HEK293T (cell line): ENCODE measurements around the gene TRMT2A.

Experiments used
- CTCF ChIA-PET: fragments of 350-600 bp; formaldehyde crosslinking; extraction: SDS; loops from one replicate; lab custom pipeline; 2021; ENCODE audit warnings: antibody characterized with exemption, inconsistent platforms; lab: Yijun Ruan, JAX
- POLR2A ChIA-PET: fragments of 350-600 bp; formaldehyde crosslinking; extraction: SDS; loops from one replicate; lab custom pipeline; 2020; ENCODE audit warnings: antibody characterized with exemption, inconsistent platforms; lab: Yijun Ruan, JAX
- DNase-seq: peaks from one replicate; pipeline ENCODE4 v3.0.0; 2012; ENCODE audit warnings: mixed read lengths; ENCODE audit errors: extremely low spot score
- ARNT ChIP-seq: fragments of 450-650 bp; IDR thresholded peaks from 2 replicates; pipeline ENCODE4 v1.6.1; 2017; ENCODE audit warnings: mild to moderate bottlenecking
- BHLHE40 ChIP-seq: fragments of 450-650 bp; IDR thresholded peaks from 2 replicates; pipeline ENCODE4 v1.6.1; 2016; ENCODE audit warnings: mild to moderate bottlenecking, moderate library complexity, borderline replicate concordance
- CTBP1 ChIP-seq: fragments of 450-650 bp; IDR thresholded peaks from 2 replicates; pipeline ENCODE4 v1.6.1; 2016; ENCODE audit warnings: borderline replicate concordance
- ELF4 ChIP-seq: fragments of 450-650 bp; IDR thresholded peaks from 2 replicates; pipeline ENCODE4 v1.6.1; 2017; ENCODE audit warnings: antibody characterized with exemption
- FOXA1 ChIP-seq: fragments of 450-650 bp; IDR thresholded peaks from 2 replicates; pipeline ENCODE4 v1.6.1; 2016; ENCODE audit warnings: mild to moderate bottlenecking
- FOXK2 ChIP-seq: fragments of 450-650 bp; IDR thresholded peaks from 2 replicates; pipeline ENCODE4 v1.6.1; 2016; ENCODE audit warnings: mild to moderate bottlenecking
- FOXM1 ChIP-seq: fragments of 450-650 bp; IDR thresholded peaks from 2 replicates; pipeline ENCODE4 v1.6.1; 2017; ENCODE audit warnings: mild to moderate bottlenecking, borderline replicate concordance
- HDGF ChIP-seq: fragments of 450-650 bp; IDR thresholded peaks from 2 replicates; pipeline ENCODE4 v1.6.1; 2017; ENCODE audit warnings: antibody characterized with exemption, borderline replicate concordance
- L3MBTL2 ChIP-seq: fragments of 450-650 bp; conservative IDR thresholded peaks from 2 replicates; pipeline ENCODE4 v1.6.1; 2016; ENCODE audit warnings: mild to moderate bottlenecking
- LEF1 ChIP-seq: fragments of 450-650 bp; IDR thresholded peaks from 2 replicates; pipeline ENCODE4 v1.6.1; 2017; ENCODE audit warnings: mild to moderate bottlenecking, borderline replicate concordance
- NFRKB ChIP-seq: fragments of 450-650 bp; IDR thresholded peaks from 2 replicates; pipeline ENCODE4 v1.6.1; 2016; ENCODE audit warnings: mild to moderate bottlenecking, moderate library complexity
- SP1 ChIP-seq: fragments of 450-650 bp; IDR thresholded peaks from 2 replicates; pipeline ENCODE4 v1.6.1; 2017
- SUZ12 ChIP-seq: fragments of 450-650 bp; IDR thresholded peaks from 2 replicates; pipeline ENCODE4 v1.6.1; 2016; ENCODE audit warnings: mild to moderate bottlenecking
- TARDBP ChIP-seq: fragments of 450-650 bp; IDR thresholded peaks from 2 replicates; pipeline ENCODE4 v1.6.1; 2016
- ZNF384 ChIP-seq: fragments of 450-650 bp; IDR thresholded peaks from 2 replicates; pipeline ENCODE4 v1.6.1; 2016
- TF ChIP-seq, protein P1 (sequence below): fragments of 450-650 bp; IDR thresholded peaks from 2 replicates; pipeline ENCODE4 v1.6.1; 2016

TRMT2A gene

DNA sequence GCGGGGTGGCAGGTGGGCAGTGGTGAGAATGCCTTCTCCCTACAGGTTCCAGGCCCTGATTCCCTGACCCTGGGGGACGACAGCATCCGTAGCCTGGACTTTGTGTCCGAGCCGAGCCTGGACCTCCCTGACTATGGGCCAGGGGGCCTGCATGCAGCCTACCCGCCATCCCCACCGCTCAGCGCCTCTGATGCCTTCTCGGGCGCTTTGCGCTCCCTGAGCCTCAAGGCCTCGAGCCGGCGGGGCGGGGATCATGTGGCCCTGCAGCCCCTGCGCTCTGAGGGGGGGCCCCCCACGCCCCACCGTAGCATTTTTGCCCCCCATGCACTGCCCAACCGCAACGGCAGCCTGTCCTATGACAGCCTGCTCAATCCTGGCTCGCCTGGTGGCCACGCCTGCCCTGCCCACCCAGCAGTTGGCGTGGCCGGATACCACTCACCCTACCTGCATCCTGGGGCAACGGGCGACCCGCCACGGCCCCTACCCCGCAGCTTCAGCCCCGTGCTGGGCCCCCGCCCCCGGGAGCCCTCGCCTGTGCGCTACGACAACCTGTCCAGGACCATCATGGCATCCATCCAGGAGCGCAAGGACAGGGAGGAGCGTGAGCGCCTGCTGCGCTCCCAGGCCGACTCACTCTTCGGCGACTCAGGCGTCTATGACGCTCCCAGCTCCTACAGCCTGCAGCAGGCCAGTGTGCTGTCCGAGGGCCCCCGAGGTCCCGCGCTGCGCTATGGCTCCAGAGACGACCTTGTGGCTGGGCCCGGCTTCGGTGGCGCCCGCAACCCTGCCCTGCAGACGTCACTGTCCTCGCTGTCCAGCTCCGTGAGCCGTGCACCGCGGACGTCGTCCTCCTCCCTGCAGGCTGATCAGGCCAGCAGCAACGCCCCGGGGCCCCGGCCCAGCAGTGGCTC is 25.9 kb upstream of the TRMT2A start:
- ChIA-PET CTCF (no interaction called here), POLR2A (no interaction called here)
- TF ChIP-seq FOXM1: no peak
- no peak for TF ChIP-seq ZNF384
- no peak for TF ChIP-seq ELF4
- TF ChIP-seq ARNT: no peak
- no peak for TF ChIP-seq HDGF
- no peak for TF ChIP-seq TARDBP
- TF ChIP-seq FOXA1: no peak
- TF ChIP-seq SP1: no peak
- TF ChIP-seq CTBP1: no peak
- TF ChIP-seq BHLHE40: no peak
- no peak for DNase-seq

- TF ChIP-seq CTBP1: no peak
- no peak for TF ChIP-seq SP1
- no peak for TF ChIP-seq ARNT
- no peak for TF ChIP-seq ZNF384
- TF ChIP-seq HDGF: no peak
- no peak for TF ChIP-seq L3MBTL2
- no peak for TF ChIP-seq FOXK2
- no peak for TF ChIP-seq NFRKB
- TF ChIP-seq ELF4: no peak
- no peak for TF ChIP-seq TARDBP
- TF ChIP-seq, protein P1, sequence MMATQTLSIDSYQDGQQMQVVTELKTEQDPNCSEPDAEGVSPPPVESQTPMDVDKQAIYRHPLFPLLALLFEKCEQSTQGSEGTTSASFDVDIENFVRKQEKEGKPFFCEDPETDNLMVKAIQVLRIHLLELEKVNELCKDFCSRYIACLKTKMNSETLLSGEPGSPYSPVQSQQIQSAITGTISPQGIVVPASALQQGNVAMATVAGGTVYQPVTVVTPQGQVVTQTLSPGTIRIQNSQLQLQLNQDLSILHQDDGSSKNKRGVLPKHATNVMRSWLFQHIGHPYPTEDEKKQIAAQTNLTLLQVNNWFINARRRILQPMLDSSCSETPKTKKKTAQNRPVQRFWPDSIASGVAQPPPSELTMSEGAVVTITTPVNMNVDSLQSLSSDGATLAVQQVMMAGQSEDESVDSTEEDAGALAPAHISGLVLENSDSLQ: no peak
- no peak for TF ChIP-seq LEF1
- TF ChIP-seq BHLHE40: no peak
- no peak for TF ChIP-seq SUZ12
- TF ChIP-seq FOXM1: no peak
- no peak for TF ChIP-seq FOXA1
- POLR2A ChIA-PET: no interaction called here
Observed at GRCh38 chr22:20141186-20142077, 24.4 kb upstream of the TRMT2A start.

GRCh38 chr22:20140521-20140964 is 23.5 kb upstream of the TRMT2A start:
- DNase-seq: no peak
- ChIA-PET CTCF (no interaction called here), POLR2A (no interaction called here)
- no peak for TF ChIP-seq FOXA1
- TF ChIP-seq, protein P1: no peak
- no peak for TF ChIP-seq ARNT
- TF ChIP-seq ZNF384: no peak
- TF ChIP-seq NFRKB: no peak
- no peak for TF ChIP-seq FOXK2
- TF ChIP-seq SP1: no peak
- TF ChIP-seq L3MBTL2: no peak
- no peak for TF ChIP-seq ELF4
- TF ChIP-seq LEF1: no peak
- TF ChIP-seq FOXM1: no peak
- TF ChIP-seq HDGF: no peak

More at GRCh38 chr22:20141186-20142077, 24.4 kb upstream of the TRMT2A start:
- DNase-seq: no peak
- CTCF ChIA-PET: no interaction called here

- POLR2A ChIA-PET: no interaction called here
- CTCF ChIA-PET: no interaction called here
- no peak for DNase-seq
- TF ChIP-seq ARNT: no peak
- no peak for TF ChIP-seq FOXK2
- TF ChIP-seq FOXA1: no peak
- no peak for TF ChIP-seq ELF4
- no peak for TF ChIP-seq HDGF
- no peak for TF ChIP-seq NFRKB
- TF ChIP-seq FOXM1: no peak
- no peak for TF ChIP-seq L3MBTL2
- no peak for TF ChIP-seq SUZ12
- no peak for TF ChIP-seq ZNF384
- TF ChIP-seq LEF1: no peak
- no peak for TF ChIP-seq SP1
- no peak for TF ChIP-seq CTBP1
- TF ChIP-seq TARDBP: no peak
- TF ChIP-seq, protein P1: no peak
- TF ChIP-seq BHLHE40: no peak
Observed at GRCh38 chr22:20140107-20140445, 23.1 kb upstream of the TRMT2A start.

DNA sequence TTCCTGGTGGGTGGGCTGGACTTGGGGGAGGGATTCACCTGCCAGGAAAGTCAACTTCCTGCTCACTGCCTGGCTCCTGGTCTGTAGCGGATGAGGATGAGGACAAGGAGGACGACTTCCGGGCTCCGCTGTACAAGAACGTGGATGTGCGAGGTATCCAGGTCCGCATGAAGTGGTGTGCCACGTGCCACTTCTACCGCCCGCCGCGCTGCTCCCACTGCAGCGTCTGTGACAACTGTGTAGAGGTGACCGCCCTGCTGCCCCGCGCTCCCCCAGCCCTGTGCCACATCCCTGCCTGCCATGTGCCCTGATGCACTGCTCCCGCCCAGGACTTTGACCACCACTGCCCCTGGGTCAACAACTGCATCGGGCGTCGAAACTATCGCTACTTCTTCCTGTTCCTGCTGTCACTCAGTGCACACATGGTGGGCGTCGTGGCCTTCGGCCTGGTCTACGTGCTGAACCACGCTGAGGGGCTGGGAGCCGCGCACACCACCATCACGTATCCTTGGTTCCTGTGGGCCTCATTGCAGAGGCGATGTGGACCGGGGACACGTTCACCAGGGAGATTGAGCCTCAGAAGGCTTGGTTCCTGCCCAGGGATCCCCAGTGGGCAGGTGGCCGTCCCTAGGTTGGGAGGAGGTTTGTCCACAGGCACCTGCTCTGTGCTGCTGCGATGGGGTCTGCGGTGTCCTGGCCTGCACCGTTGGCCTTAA is 22.5 kb upstream of the TRMT2A start:
- TF ChIP-seq CTBP1: no peak
- TF ChIP-seq ARNT: no peak
- no peak for TF ChIP-seq SUZ12
- TF ChIP-seq TARDBP: no peak
- no peak for DNase-seq
- CTCF ChIA-PET: no interaction called here
- POLR2A ChIA-PET: no interaction called here
